GM10266 (cell line): ENCODE data around the gene GIPC3.

Experiments used
- DNase-seq: peaks from one replicate; pipeline ENCODE4 v3.0.0; 2012; ENCODE audit errors: extremely low spot score
- CTCF ChIP-seq: IDR thresholded peaks from 2 replicates; pipeline ENCODE4 v1.5.1; 2012; ENCODE audit warnings: mild to moderate bottlenecking, low read depth; ENCODE audit not compliant: control insufficient read depth, insufficient read depth; ENCODE audit errors: missing control alignments

The GIPC3 gene

GRCh38 chr19:3545669-3546034 is 39.6 kb upstream of the GIPC3 start:
- no peak for DNase-seq
- no peak for TF ChIP-seq CTCF

GRCh38 chr19:3546119-3546518 is 39.2 kb upstream of the GIPC3 start:
- TF ChIP-seq CTCF: no peak
- no peak for DNase-seq

GRCh38 chr19:3547301-3547731 is 38.0 kb upstream of the GIPC3 start:
- peak; percentile 45 for TF ChIP-seq CTCF
- DNase-seq: no peak

- TF ChIP-seq CTCF: no peak
- DNase-seq: no peak
Observed at GRCh38 chr19:3547767-3548282, 37.5 kb upstream of the GIPC3 start.

- no peak for DNase-seq
- TF ChIP-seq CTCF: no peak
Observed at GRCh38 chr19:3548606-3549005, 36.7 kb upstream of the GIPC3 start.

GRCh38 chr19:3549816-3550215 is 35.5 kb upstream of the GIPC3 start:
- DNase-seq: no peak
- no peak for TF ChIP-seq CTCF

GRCh38 chr19:3550947-3551791 is 34.1 kb upstream of the GIPC3 start:
- no peak for TF ChIP-seq CTCF
- DNase-seq: no peak
